Loucy (cell line): ENCODE results near the gene MYCL.

Experiments
- H2AFZ ChIP-seq: fragments of 200-600 bp; sonication (generic); 2 replicates; pipeline ENCODE4 v1.6.0; 2016; ENCODE audit warnings: antibody characterized with exemption, mild to moderate bottlenecking, low read length, moderate library complexity
- H3F3A ChIP-seq: fragments of 200-600 bp; 2 replicates; pipeline ENCODE4 v1.6.0; 2016; ENCODE audit warnings: antibody characterized with exemption, low read depth, mild to moderate bottlenecking
- H3K27me3 ChIP-seq: fragments of 200-600 bp; sonication (generic); 2 replicates; pipeline ENCODE4 v1.6.1; 2014; ENCODE audit warnings: low read length, mild to moderate bottlenecking; ENCODE audit not compliant: insufficient read depth, poor library complexity, severe bottlenecking
- H3K36me3 ChIP-seq: fragments of 200-600 bp; sonication (generic); 2 replicates; pipeline ENCODE4 v1.6.1; 2016; ENCODE audit warnings: low read length; ENCODE audit not compliant: insufficient read depth
- H3K4me1 ChIP-seq: fragments of 200-600 bp; sonication (generic); 2 replicates; pipeline ENCODE4 v1.5.1; 2014; ENCODE audit warnings: low read length, mild to moderate bottlenecking; ENCODE audit not compliant: insufficient read depth, poor library complexity, severe bottlenecking
- H3K4me2 ChIP-seq: fragments of 200-600 bp; sonication (generic); 2 replicates; pipeline ENCODE4 v1.6.0; 2014; ENCODE audit warnings: antibody characterized with exemption, low read length, low read depth, mild to moderate bottlenecking; ENCODE audit not compliant: poor library complexity, severe bottlenecking
- H3K4me3 ChIP-seq: fragments of 200-600 bp; sonication (generic); 2 replicates; pipeline ENCODE4 v1.5.1; 2014; ENCODE audit warnings: low read length, mild to moderate bottlenecking, mixed read lengths; ENCODE audit not compliant: poor library complexity, severe bottlenecking
- H3K79me2 ChIP-seq: fragments of 200-600 bp; sonication (generic); 2 replicates; pipeline ENCODE4 v1.6.1; 2014; ENCODE audit warnings: low read length; ENCODE audit not compliant: insufficient read depth
- H3K9ac ChIP-seq: fragments of 200-600 bp; sonication (generic); 2 replicates; pipeline ENCODE4 v1.6.0; 2014; ENCODE audit warnings: mild to moderate bottlenecking, low read depth, low read length, moderate library complexity; ENCODE audit not compliant: poor library complexity, severe bottlenecking
- H3K9me2 ChIP-seq: fragments of 200-600 bp; sonication (generic); replicated peaks from 2 replicates; pipeline ENCODE4 v1.6.1; 2016; ENCODE audit warnings: low read depth, low read length, mixed read lengths
- H3K9me3 ChIP-seq: fragments of 200-600 bp; sonication (generic); 2 replicates; pipeline ENCODE4 v1.6.1; 2014; ENCODE audit warnings: mild to moderate bottlenecking, antibody characterized with exemption, low read length, low read depth; ENCODE audit not compliant: insufficient read depth
- H4K20me1 ChIP-seq: fragments of 200-600 bp; sonication (generic); 2 replicates; pipeline ENCODE4 v1.6.0; 2014; ENCODE audit warnings: antibody characterized with exemption, low read length, mild to moderate bottlenecking; ENCODE audit not compliant: insufficient read depth, poor library complexity, severe bottlenecking
- EZH2phosphoT487 ChIP-seq: fragments of 200-600 bp; IDR thresholded peaks from 2 replicates; pipeline ENCODE4 v1.6.1; 2018; ENCODE audit warnings: antibody characterized with exemption, mild to moderate bottlenecking, moderate library complexity, borderline replicate concordance
- TF ChIP-seq, protein P1 (sequence below): fragments of 200-600 bp; sonication (generic); conservative IDR thresholded peaks from 2 replicates; pipeline ENCODE4 v1.5.1; 2014; ENCODE audit warnings: mild to moderate bottlenecking, antibody characterized with exemption, low read length

The MYCL gene

DNA sequence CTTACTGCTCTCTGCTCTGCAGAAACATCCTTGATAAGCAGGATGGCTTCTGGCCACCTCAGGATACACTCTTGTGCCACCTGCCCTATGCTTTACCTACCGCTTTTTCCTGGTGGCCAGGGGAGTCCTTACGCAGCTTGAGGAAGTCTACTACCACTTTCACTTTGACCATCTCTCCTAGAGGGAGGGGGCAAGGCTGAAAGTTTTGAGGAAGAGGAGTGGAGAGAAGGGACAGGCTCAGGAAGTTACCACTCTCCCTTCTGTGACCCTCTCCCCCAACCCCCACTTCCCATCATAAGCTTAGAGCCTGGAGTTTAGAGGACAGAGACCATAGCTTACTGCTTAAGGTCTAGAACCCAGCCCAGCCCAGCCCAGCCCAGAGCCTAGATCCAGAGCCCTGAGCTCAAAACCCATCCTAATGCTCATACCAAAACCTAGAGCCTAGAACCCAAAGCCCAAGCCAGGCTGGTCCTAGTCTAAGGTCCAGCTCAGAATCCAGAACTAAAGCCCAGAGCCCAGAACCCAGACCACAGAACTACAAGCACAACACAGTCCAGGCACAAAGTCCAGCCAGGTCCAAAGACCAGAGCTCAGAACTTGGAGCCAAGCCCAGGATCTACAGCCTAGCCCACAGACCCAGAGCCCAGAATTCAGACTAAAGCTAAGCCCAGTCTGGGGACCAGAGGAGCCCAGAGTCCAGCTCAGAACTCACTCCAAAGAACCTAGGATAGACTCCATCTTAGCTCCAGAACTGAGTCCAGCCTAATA, 35.2 kb upstream of the MYCL start:
- Histone ChIP-seq H3K4me1 (no peaks in the 10 kb centered on the region), H3K4me3 (no peak overlapping the region), H3K27me3 (no peaks in the 10 kb centered on the region), H3K9me2 (no peaks in the 10 kb centered on the region), H3K9ac (no peak overlapping the region), H3F3A (no peaks in the 10 kb centered on the region), H2AFZ (peak overlapping the region; percentile 89), H4K20me1 (no peaks in the 10 kb centered on the region), H3K79me2 (no peaks in the 10 kb centered on the region), H3K36me3 (no peaks in the 10 kb centered on the region), H3K9me3 (no peaks in the 10 kb centered on the region), H3K4me2 (no peak overlapping the region)
- TF ChIP-seq, protein P1, sequence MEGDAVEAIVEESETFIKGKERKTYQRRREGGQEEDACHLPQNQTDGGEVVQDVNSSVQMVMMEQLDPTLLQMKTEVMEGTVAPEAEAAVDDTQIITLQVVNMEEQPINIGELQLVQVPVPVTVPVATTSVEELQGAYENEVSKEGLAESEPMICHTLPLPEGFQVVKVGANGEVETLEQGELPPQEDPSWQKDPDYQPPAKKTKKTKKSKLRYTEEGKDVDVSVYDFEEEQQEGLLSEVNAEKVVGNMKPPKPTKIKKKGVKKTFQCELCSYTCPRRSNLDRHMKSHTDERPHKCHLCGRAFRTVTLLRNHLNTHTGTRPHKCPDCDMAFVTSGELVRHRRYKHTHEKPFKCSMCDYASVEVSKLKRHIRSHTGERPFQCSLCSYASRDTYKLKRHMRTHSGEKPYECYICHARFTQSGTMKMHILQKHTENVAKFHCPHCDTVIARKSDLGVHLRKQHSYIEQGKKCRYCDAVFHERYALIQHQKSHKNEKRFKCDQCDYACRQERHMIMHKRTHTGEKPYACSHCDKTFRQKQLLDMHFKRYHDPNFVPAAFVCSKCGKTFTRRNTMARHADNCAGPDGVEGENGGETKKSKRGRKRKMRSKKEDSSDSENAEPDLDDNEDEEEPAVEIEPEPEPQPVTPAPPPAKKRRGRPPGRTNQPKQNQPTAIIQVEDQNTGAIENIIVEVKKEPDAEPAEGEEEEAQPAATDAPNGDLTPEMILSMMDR: no peak
- TF ChIP-seq EZH2phosphoT487: no peak

DNA sequence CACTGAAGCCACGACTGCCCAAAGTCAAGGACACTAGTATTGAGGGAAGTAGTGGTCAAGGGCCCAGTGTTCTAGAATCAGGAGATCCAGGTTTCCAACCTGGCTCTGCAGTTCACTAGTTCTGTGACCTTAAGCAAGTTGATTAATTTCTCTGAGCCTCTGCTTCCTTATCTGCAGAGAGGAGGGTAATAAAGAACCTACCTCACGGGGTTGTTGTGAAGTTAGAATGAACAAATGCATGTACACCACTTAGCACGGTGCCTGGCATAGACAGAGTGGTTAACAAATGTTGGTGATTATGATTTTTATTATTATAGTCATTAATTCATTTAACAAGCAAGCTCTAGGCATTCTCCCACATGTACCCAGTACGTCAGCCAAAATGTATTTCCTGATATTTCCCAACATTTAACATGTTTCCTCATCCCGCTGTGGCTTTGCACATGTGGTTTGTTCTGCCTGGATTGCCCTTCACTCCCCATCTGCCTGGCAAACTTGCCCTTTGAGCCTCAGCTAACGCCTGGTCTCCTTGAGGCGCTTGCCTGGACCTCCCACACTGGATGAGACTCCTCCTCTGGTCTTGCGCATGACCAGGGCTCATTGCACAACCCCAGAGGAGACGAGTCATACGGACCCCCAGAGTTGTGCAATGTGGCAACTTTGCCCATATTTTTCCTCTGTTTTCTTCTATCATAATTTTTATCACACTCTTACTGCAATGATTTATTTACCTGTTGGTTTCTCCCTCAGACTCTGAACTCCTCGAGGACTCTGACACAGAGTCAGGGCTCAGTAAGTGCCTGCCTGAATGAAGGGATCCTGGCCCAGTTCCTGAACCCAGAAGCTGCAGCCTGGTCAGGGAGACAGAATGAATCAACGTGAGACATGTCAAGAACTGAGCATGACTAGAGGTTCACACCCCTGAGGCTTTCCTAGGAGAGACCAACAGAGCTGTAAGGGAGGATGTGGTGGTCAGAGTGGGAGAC, 32.5 kb upstream of the MYCL start:
- Histone ChIP-seq H3K9me2 (no peaks in the 10 kb centered on the region), H3K27me3 (no peaks in the 10 kb centered on the region), H3K36me3 (no peaks in the 10 kb centered on the region), H3F3A (no peaks in the 10 kb centered on the region), H3K9me3 (no peaks in the 10 kb centered on the region), H3K4me3 (no peak overlapping the region), H3K79me2 (no peaks in the 10 kb centered on the region), H3K4me1 (no peaks in the 10 kb centered on the region), H3K9ac (no peak overlapping the region), H4K20me1 (no peaks in the 10 kb centered on the region), H2AFZ (no peak overlapping the region), H3K4me2 (no peak overlapping the region)
- no peak for TF ChIP-seq EZH2phosphoT487

DNA sequence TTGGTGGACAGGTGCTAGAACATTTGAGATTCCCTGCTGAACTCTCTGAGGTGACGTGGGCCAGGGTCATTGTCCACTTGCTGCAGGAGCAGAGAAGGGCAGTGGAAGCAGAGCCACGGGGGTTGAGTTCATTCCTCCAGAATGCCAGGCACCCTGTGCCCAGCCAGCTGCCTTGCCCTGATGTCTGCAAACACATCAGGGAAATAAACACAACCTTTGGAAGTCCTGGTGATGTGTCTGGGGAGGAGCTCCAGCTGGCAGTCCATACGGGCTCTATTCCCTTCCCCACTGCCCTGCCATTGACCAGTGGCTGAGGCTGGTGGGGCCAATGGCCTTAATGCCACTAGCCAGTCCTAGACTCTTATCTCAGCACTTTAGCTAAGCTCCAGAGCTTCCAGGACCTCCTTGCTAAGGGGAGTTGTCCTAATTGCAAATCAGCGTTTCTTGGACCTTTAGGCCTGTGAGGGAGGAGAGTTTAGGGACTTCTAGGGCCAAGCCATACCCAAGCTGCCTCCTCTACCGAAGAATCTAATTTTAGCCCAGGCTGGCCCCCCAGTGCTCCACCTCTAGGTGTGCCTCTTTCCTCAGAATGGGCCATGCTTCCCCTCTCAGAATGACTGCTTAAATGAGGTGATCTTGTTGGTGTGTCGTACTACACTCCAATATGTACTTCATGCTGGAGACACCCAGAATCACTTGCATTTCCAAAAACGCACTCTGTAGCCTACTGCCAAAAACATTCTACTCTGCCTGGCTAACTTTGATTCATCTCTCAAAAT, 27.3 kb upstream of the MYCL start:
- no peak for TF ChIP-seq EZH2phosphoT487
- TF ChIP-seq, protein P1: no peak
- Histone ChIP-seq H3K9ac (no peak overlapping the region), H3K9me3 (no peaks in the 10 kb centered on the region), H2AFZ (no peak overlapping the region), H3K4me3 (no peak overlapping the region), H3K79me2 (no peaks in the 10 kb centered on the region), H3F3A (no peaks in the 10 kb centered on the region), H3K9me2 (no peaks in the 10 kb centered on the region), H3K36me3 (no peaks in the 10 kb centered on the region), H3K4me2 (no peak overlapping the region), H3K4me1 (no peaks in the 10 kb centered on the region), H4K20me1 (no peaks in the 10 kb centered on the region), H3K27me3 (no peaks in the 10 kb centered on the region)
